OCI-LY7 (cell line): ENCODE results near the gene LAMA2. TPM values are rescaled to one million over a fixed set of nuclear protein-coding genes. Genes with fewer than 3 reads are reported as not detected.

Experiments
- BruUV-seq: library from RNA; stranded (reverse); fragments of 400-500 nt; replicated peaks from 2 replicates; lab custom pipeline; 2021; lab: Mats Ljungman, UMichigan
- CTCF ChIA-PET: fragments of 300-600 bp; sonication (Branson Sonifier 250); formaldehyde crosslinking; loops from one replicate; lab custom pipeline; 2022; ENCODE audit warnings: antibody characterized with exemption; ENCODE audit not compliant: unreplicated experiment; lab: Charles Lee
- POLR2A ChIA-PET: fragments of 300-600 bp; sonication (Branson Sonifier 250); formaldehyde crosslinking; loops from one replicate; lab custom pipeline; 2022; ENCODE audit warnings: antibody characterized with exemption; lab: Charles Lee
- DNase-seq: peaks from one replicate; pipeline ENCODE4 v3.0.0-alpha.2; 2015; ENCODE audit warnings: low spot score
- H2AFZ ChIP-seq: fragments of 200-600 bp; sonication (generic), shearing (Covaris generic); 2 replicates; pipeline ENCODE4 v1.6.1; 2014; ENCODE audit warnings: mild to moderate bottlenecking, antibody characterized with exemption, low read length, moderate library complexity
- H3K27ac ChIP-seq: fragments of 200-600 bp; sonication (generic); 2 replicates; pipeline ENCODE4 v1.5.1; 2014; ENCODE audit warnings: mixed run types, low read depth, mild to moderate bottlenecking, moderate library complexity, low read length, inconsistent platforms; ENCODE audit not compliant: poor library complexity, severe bottlenecking
- H3K36me3 ChIP-seq: fragments of 200-600 bp; sonication (generic); 2 replicates; pipeline ENCODE4 v1.6.1; 2014; ENCODE audit warnings: mild to moderate bottlenecking, antibody characterized with exemption, low read length, moderate library complexity, mixed read lengths; ENCODE audit not compliant: insufficient read depth
- H3K4me1 ChIP-seq: fragments of 200-600 bp; sonication (generic); 2 replicates; pipeline ENCODE4 v1.5.1; 2014; ENCODE audit warnings: mild to moderate bottlenecking, low read length; ENCODE audit not compliant: insufficient read depth, poor library complexity, severe bottlenecking
- H3K4me2 ChIP-seq: fragments of 200-600 bp; sonication (generic); 2 replicates; pipeline ENCODE4 v1.6.1; 2014; ENCODE audit warnings: mild to moderate bottlenecking, low read length
- H3K4me3 ChIP-seq: fragments of 200-600 bp; sonication (generic); 2 replicates; pipeline ENCODE4 v1.5.1; 2014; ENCODE audit warnings: mild to moderate bottlenecking, low read depth, low read length; ENCODE audit not compliant: poor library complexity, severe bottlenecking
- H3K79me2 ChIP-seq: fragments of 200-600 bp; sonication (generic); 2 replicates; pipeline ENCODE4 v1.6.1; 2016; ENCODE audit warnings: low read depth, mild to moderate bottlenecking, low read length, moderate library complexity, mixed read lengths; ENCODE audit not compliant: insufficient read depth
- H3K9me2 ChIP-seq: fragments of 200-600 bp; sonication (generic); 2 replicates; pipeline ENCODE4 v1.6.1; 2016; ENCODE audit warnings: mild to moderate bottlenecking, low read length, mixed read lengths; ENCODE audit not compliant: insufficient read depth
- H3K9me3 ChIP-seq: fragments of 200-600 bp; sonication (generic); 2 replicates; pipeline ENCODE4 v1.6.1; 2014; ENCODE audit warnings: mild to moderate bottlenecking, mixed run types, low read length, mixed read lengths
- H4K20me1 ChIP-seq: fragments of 200-600 bp; sonication (generic); 2 replicates; pipeline ENCODE4 v1.6.1; 2014; ENCODE audit warnings: mild to moderate bottlenecking, antibody characterized with exemption, low read length, moderate library complexity, mixed read lengths; ENCODE audit not compliant: insufficient read depth
- EZH2phosphoT487 ChIP-seq: fragments of 200-600 bp; sonication (generic); IDR thresholded peaks from 2 replicates; pipeline ENCODE4 v1.6.1; 2018; ENCODE audit warnings: low read depth, borderline replicate concordance, mild to moderate bottlenecking, mixed run types, antibody characterized with exemption, low read length, moderate library complexity, mixed read lengths
- intact Hi-C: fragments of 100-400 bp; cut with micrococcal nuclease; formaldehyde crosslinking; loops from one replicate; pipeline ENCODE4 v1.10.0; 2022; ENCODE audit not compliant: unreplicated experiment
- total RNA-seq, 2 experiments: library from RNA; depleted of rRNA in 1 of 2; stranded (reverse); fragments of >200 nt in 1 of 2; shearing (Covaris generic) in 1 of 2; gene quantifications; 2 replicates each; pipeline ENCODE4 v1.2.3, GENCODE V29; 2014 to 2022
- TF ChIP-seq, protein P1 (sequence below): fragments of 200-600 bp; sonication (generic); conservative IDR thresholded peaks from 2 replicates; pipeline ENCODE4 v1.5.1; 2014; ENCODE audit warnings: mild to moderate bottlenecking, antibody characterized with exemption, low read length, moderate library complexity, mixed read lengths

LAMA2 gene
- total RNA-seq, 2 experiments from 2014 or later, result not detected

DNA sequence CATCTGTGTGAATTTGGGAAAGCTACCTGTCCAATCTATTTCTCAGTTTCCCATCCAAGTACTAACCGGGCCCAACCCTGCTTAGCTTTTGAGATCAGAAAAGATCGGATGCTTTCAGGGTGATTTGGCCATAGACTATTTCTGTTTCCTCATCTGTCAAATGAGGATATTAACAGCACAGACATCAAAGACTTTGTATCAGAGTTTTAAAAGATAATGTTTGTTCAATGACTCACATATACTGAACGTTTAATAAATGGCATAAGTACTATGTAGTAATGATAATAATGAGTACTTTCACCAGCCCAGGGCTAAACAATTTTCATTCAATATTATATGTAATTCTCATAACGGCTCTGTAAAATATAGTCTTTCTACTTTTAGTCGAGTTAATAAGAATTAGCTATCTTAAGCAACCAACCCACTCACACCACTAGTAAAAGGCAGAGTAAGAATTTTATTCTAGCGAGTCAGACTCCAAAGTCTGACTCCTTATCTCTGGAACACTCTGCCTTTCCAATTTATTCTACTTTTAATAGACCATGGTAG is 610.5 kb downstream of the LAMA2 start:
- no peak overlapping the region for H3K4me2 ChIP-seq
- H3K36me3 ChIP-seq, result no peaks in the 10 kb centered on the region
- no peaks in the 10 kb centered on the region for H4K20me1 ChIP-seq

DNA sequence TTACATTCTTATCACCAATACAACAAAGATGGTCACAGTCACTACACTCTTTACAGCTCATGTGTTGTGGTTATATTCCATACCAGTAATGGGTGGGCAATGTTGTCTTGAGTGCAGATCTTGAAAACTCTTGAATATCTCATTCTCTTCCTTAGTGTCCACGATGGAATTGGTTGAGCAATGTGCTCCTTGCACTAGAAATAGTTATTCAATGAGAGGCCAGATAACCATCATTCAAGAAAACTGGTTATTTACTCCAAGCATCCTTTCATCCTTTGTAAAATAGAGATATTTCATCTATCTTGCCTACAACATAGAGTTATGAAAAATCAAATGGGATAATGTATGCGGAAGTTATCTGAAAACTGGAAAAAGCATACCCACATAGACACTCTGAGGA is 611.2 kb downstream of the LAMA2 start:
- Histone ChIP-seq H3K4me1 (no peaks in the 10 kb centered on the region), H3K27ac (no peak overlapping the region), H2AFZ (no peak overlapping the region), H3K79me2 (no peaks in the 10 kb centered on the region), H3K36me3 (no peaks in the 10 kb centered on the region), H3K9me3 (no peaks in the 10 kb centered on the region), H3K9me2 (no peaks in the 10 kb centered on the region), H3K4me3 (no peak overlapping the region), H4K20me1 (no peaks in the 10 kb centered on the region), H3K4me2 (no peak overlapping the region)
- no peak for DNase-seq
- POLR2A ChIA-PET, result interaction anchor here (0.6 kb wide), 1 partner anchor 172 kb away, joined by 3 read pairs; no protein-coding TSS in a partner anchor
- TF ChIP-seq, protein P1, sequence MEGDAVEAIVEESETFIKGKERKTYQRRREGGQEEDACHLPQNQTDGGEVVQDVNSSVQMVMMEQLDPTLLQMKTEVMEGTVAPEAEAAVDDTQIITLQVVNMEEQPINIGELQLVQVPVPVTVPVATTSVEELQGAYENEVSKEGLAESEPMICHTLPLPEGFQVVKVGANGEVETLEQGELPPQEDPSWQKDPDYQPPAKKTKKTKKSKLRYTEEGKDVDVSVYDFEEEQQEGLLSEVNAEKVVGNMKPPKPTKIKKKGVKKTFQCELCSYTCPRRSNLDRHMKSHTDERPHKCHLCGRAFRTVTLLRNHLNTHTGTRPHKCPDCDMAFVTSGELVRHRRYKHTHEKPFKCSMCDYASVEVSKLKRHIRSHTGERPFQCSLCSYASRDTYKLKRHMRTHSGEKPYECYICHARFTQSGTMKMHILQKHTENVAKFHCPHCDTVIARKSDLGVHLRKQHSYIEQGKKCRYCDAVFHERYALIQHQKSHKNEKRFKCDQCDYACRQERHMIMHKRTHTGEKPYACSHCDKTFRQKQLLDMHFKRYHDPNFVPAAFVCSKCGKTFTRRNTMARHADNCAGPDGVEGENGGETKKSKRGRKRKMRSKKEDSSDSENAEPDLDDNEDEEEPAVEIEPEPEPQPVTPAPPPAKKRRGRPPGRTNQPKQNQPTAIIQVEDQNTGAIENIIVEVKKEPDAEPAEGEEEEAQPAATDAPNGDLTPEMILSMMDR, result no peak
- TF ChIP-seq EZH2phosphoT487, result no peak
- intact Hi-C loops, result no loop called here
- CTCF ChIA-PET, result no interaction called here
- no TSS peak for BruUV-seq

More for the DNA sequence above, 610.5 kb downstream of the LAMA2 start:
- TF ChIP-seq, protein P1, result no peak
- no peak for TF ChIP-seq EZH2phosphoT487
- POLR2A ChIA-PET, result interaction anchor here (0.6 kb wide), 1 partner anchor 171 kb away, joined by 3 read pairs; no protein-coding TSS in a partner anchor
- H3K9me2 ChIP-seq, result no peaks in the 10 kb centered on the region
- H3K4me1 ChIP-seq, result no peaks in the 10 kb centered on the region
- H2AFZ ChIP-seq, result no peak overlapping the region
- H3K79me2 ChIP-seq, result no peaks in the 10 kb centered on the region
- CTCF ChIA-PET, result no interaction called here
- H3K4me3 ChIP-seq, result no peak overlapping the region
- DNase-seq, result no peak
- BruUV-seq, result no TSS peak
- H3K9me3 ChIP-seq, result no peaks in the 10 kb centered on the region
- intact Hi-C loops, result no loop called here
- no peak overlapping the region for H3K27ac ChIP-seq

DNA sequence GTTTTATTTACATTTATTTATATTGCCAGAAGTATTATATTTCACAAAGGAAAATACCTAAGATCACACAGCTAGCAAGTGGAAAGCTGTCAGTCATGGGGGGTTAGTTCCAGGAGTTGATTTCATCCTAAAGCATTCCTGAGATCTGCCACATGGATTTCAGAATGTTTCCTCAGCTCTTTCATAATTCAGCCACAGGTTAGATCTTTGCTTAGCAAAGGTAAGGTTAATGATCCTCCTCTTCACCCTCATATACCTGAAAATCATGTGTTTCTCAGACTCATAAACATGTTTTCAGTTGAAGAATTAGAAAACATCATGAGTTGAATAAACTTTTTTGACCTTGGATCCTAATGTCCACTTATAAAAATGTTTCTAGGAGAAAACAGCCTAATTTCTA is 611.6 kb downstream of the LAMA2 start:
- no peaks in the 10 kb centered on the region for H3K79me2 ChIP-seq
- no peaks in the 10 kb centered on the region for H3K36me3 ChIP-seq
- intact Hi-C loops, result no loop called here
- H3K4me3 ChIP-seq, result no peak overlapping the region
- ChIA-PET CTCF (no interaction called here), POLR2A (interaction anchor here (1.1 kb wide), 1 partner anchor 269 kb away, joined by 3 read pairs; no protein-coding TSS in a partner anchor)
- no TSS peak for BruUV-seq
- no peak for TF ChIP-seq EZH2phosphoT487
- TF ChIP-seq, protein P1, result no peak
- no peak overlapping the region for H3K27ac ChIP-seq
- no peaks in the 10 kb centered on the region for H3K9me2 ChIP-seq
- no peak for DNase-seq
- no peak overlapping the region for H3K4me2 ChIP-seq
- no peaks in the 10 kb centered on the region for H4K20me1 ChIP-seq
- no peaks in the 10 kb centered on the region for H3K9me3 ChIP-seq
- H2AFZ ChIP-seq, result no peak overlapping the region
- H3K4me1 ChIP-seq, result no peaks in the 10 kb centered on the region
